K562 (cell line): ENCODE measurements around the gene GAP43. TPM values are rescaled to one million over a fixed set of nuclear protein-coding genes. Genes with fewer than 3 reads are reported as not detected.

Experiments used
- ATAC-seq: fragments of 200-7000 bp; cut with Tn5 transposase; 3 replicates; pipeline ENCODE4 v1.9.1; 2020; ENCODE audit warnings: moderate library complexity
- BruUV-seq: library from RNA; stranded (reverse); fragments of 400-500 nt; replicated peaks from 2 replicates; lab custom pipeline; 2021; lab: Mats Ljungman, UMichigan
- CTCF ChIA-PET: fragments of 300-600 bp; formaldehyde crosslinking; extraction: SDS; loops from one replicate; lab custom pipeline; 2021; ENCODE audit warnings: low intra/inter-chr PET ratio; lab: Yijun Ruan, JAX
- POLR2A ChIA-PET: fragments of 300-600, 350-650 bp; sonication (Branson Sonifier 250); formaldehyde crosslinking; extraction: SDS; loops from one replicate; lab custom pipeline; 2021; ENCODE audit warnings: antibody characterized with exemption, inconsistent platforms; lab: Yijun Ruan, JAX
- DNase-seq, 4 experiments: peaks; one replicate each; pipeline versions ENCODE4 v3.0.0 to v3.0.0-alpha.2; 2011 to 2018; ENCODE audit warnings: low spot score in 3 of 4, mixed read lengths in 3 of 4; ENCODE audit errors: extremely low read depth in 1 of 4
- FAIRE-seq: peaks from 2 replicates; lab custom pipeline; 2011; peaks lifted over from hg19 to GRCh38; lab: Jason Lieb, UNC
- H2AFZ ChIP-seq: 2 replicates; pipeline ENCODE4 v1.6.0; 2011; ENCODE audit warnings: low read depth, low read length, control low read depth, inconsistent platforms
- H3K27ac ChIP-seq: fragments of 200-600 bp; 3 replicates; pipeline ENCODE4 v1.8.0; 2011; ENCODE audit warnings: low read depth, mild to moderate bottlenecking, control low read depth, inconsistent platforms, low read length, moderate library complexity, mixed read lengths; ENCODE audit errors: extremely low read depth
- H3K27me3 ChIP-seq, 2 experiments: fragments of 300-600 bp in 1 of 2; 2 replicates in 1 of 2; 3 replicates in 1 of 2; pipeline versions ENCODE4 v1.6.0 to v1.8.0; 2011; ENCODE audit warnings: inconsistent platforms in 2 of 2, low read length in 2 of 2, mild to moderate bottlenecking in 1 of 2, mixed read lengths in 1 of 2, moderate library complexity in 1 of 2; ENCODE audit not compliant: control insufficient read depth in 2 of 2, insufficient read depth in 2 of 2
- H3K36me3 ChIP-seq: fragments of 300-600 bp; 3 replicates; pipeline ENCODE4 v1.8.0; 2011; ENCODE audit warnings: mild to moderate bottlenecking, low read length, inconsistent platforms; ENCODE audit not compliant: control insufficient read depth, insufficient read depth
- H3K4me1 ChIP-seq, 2 experiments: fragments of 200-600 bp in 1 of 2; replicated peaks in 1 of 2; 2 replicates in 1 of 2; 3 replicates in 1 of 2; pipeline versions ENCODE4 v1.5.1 to v1.8.0; 2011; ENCODE audit warnings: inconsistent platforms in 2 of 2, low read length in 2 of 2, mild to moderate bottlenecking in 1 of 2, mixed read lengths in 1 of 2, moderate library complexity in 1 of 2; ENCODE audit not compliant: control insufficient read depth in 2 of 2, insufficient read depth in 2 of 2
- H3K4me2 ChIP-seq: 2 replicates; pipeline ENCODE4 v1.6.1; 2011; ENCODE audit warnings: low read length, control low read depth, inconsistent platforms, mixed read lengths; ENCODE audit not compliant: insufficient read depth
- H3K4me3 ChIP-seq: fragments of 200-600 bp; sonication (generic), shearing (Covaris generic); 2 replicates; pipeline ENCODE4 v1.5.1; 2016; ENCODE audit warnings: control low read depth, inconsistent platforms
- H3K79me2 ChIP-seq: fragments of 200-600 bp; 3 replicates; pipeline ENCODE4 v1.8.0; 2011; ENCODE audit warnings: low read length, inconsistent platforms; ENCODE audit not compliant: control insufficient read depth, insufficient read depth
- H3K9ac ChIP-seq, 2 experiments: 2 replicates each; pipeline versions ENCODE4 v1.6.0 to v1.6.1; 2011; ENCODE audit warnings: low read depth in 2 of 2, low read length in 2 of 2, control low read depth in 1 of 2, inconsistent platforms in 1 of 2, mild to moderate bottlenecking in 1 of 2, mixed read lengths in 1 of 2; ENCODE audit not compliant: insufficient read depth in 1 of 2
- H3K9me1 ChIP-seq: one replicate; pipeline ENCODE4 v1.6.0; 2011; ENCODE audit warnings: inconsistent platforms, mild to moderate bottlenecking, low read length, moderate library complexity; ENCODE audit not compliant: control insufficient read depth, insufficient read depth
- H3K9me3 ChIP-seq: replicated peaks from 2 replicates; pipeline ENCODE4 v1.5.1; 2011; ENCODE audit warnings: low read depth, low read length, inconsistent platforms; ENCODE audit not compliant: control insufficient read depth, insufficient read depth
- H4K20me1 ChIP-seq: replicated peaks from 2 replicates; pipeline ENCODE4 v1.6.1; 2011; ENCODE audit warnings: low read length, inconsistent platforms, mixed read lengths; ENCODE audit not compliant: control insufficient read depth, insufficient read depth
- GABPA ChIP-seq: fragments of 200-800 bp; sonication (Bioruptor generic); conservative IDR thresholded peaks from 2 replicates; pipeline ENCODE4 v1.6.1; 2016; ENCODE audit warnings: low read depth, missing genetic modification characterization, missing compliant biosample characterization
- HINFP ChIP-seq: fragments of 450-650 bp; conservative IDR thresholded peaks from 2 replicates; pipeline ENCODE4 v1.6.1; 2016; ENCODE audit warnings: missing genetic modification characterization, low read depth, mild to moderate bottlenecking, control low read depth, missing compliant biosample characterization
- PRPF4 ChIP-seq: fragments of 200-400 bp; formaldehyde crosslinking; IDR thresholded peaks from one replicate; pipeline ENCODE4 v1.6.1; 2017; ENCODE audit warnings: low read length, low read depth, mild to moderate bottlenecking; ENCODE audit not compliant: insufficient read depth, poor library complexity, severe bottlenecking
- RFX5 ChIP-seq: IDR thresholded peaks from 2 replicates; pipeline ENCODE4 v1.6.1; 2011; ENCODE audit warnings: low read depth, mild to moderate bottlenecking, improper control_type of control experiment, low read length
- ZNF121 ChIP-seq: sonication (generic); formaldehyde crosslinking; conservative IDR thresholded peaks from 2 replicates; pipeline ENCODE4 v1.8.0; 2022; ENCODE audit warnings: missing genetic modification reagents
- ZNF584 ChIP-seq: fragments of 200-800 bp; sonication (Bioruptor generic); IDR thresholded peaks from 2 replicates; pipeline ENCODE4 v1.6.1; 2016; ENCODE audit warnings: low read depth, mild to moderate bottlenecking, missing genetic modification characterization, missing compliant biosample characterization
- WGBS: fragments of 100-300 bp; shearing (Covaris generic); methylation state at CpG from one replicate; pipeline ENCODE4 v1.1.6; 2016; ENCODE audit warnings: low coverage, mixed read lengths; ENCODE audit not compliant: insufficient coverage; ENCODE audit errors: missing lambda C conversion rate; 5-methylcytosine and 5-hydroxymethylcytosine counted together
- in situ Hi-C: fragments of 300-500 bp; cut with MboI; formaldehyde crosslinking; loops from 4 replicates; pipeline ENCODE4 v1.15.0; 2018; ENCODE audit warnings: inconsistent platforms, mixed read lengths
- intact Hi-C: fragments of 100-400 bp; cut with micrococcal nuclease; formaldehyde crosslinking; loops from 2 replicates; pipeline ENCODE4 v1.14.2; 2022
- polyA plus RNA-seq, 8 experiments: library from polyadenylated mRNA; depleted of rRNA in 4 of 8; stranded (reverse) in 5 of 8; unstranded in 3 of 8; fragments of >200 nt; fragmentation: Nextera tagmentation in 2 of 8; fragmentation: Illumina TruSeq in 1 of 8; extraction: Ambion mirVana in 2 of 8; extraction: Trizol in 1 of 8; gene quantifications; 2 replicates each; pipeline versions ENCODE4 v1.2.1 to v1.2.3, GENCODE V29; 2011 to 2014; ENCODE audit warnings: inconsistent platforms in 1 of 8, missing spikeins in 1 of 8
- total RNA-seq, 7 experiments: library from RNA; depleted of rRNA in 6 of 7; stranded (reverse); fragments of >200 nt in 6 of 7; fragmentation: Illumina TruSeq in 2 of 7; extraction: Trizol in 2 of 7; gene quantifications; 2 replicates each; pipeline versions ENCODE4 v1.2.1 to v1.2.3, GENCODE V29; 2011 to 2021; ENCODE audit warnings: low replicate concordance in 1 of 7

GAP43 gene
- total and polyA plus RNA-seq, 9 of the 15 experiments (the other 6 are each of a cell fraction or from before 2014, with no cell fraction given) = 0.04 to 0.11 (median 0.09) TPM; not detected in 6

- CTCF ChIA-PET = no interaction called here
- H3K79me2 ChIP-seq = no peaks in the 10 kb centered on the region
- intact Hi-C loops (loop anchor here (10.0 kb wide), 1 partner anchor 70 kb away; no protein-coding TSS in a partner anchor), in situ Hi-C loops (no loop called here)
- H3K9me3 ChIP-seq = no peaks in the 10 kb centered on the region
- no peaks in the 10 kb centered on the region for H3K9me1 ChIP-seq
- no peak overlapping the region for H3K4me2 ChIP-seq
- no peak overlapping the region for H3K9ac ChIP-seq
- no peak overlapping the region for H2AFZ ChIP-seq
- no peak for DNase-seq
- H3K4me1 ChIP-seq = no peaks in the 10 kb centered on the region
- ATAC-seq = no peak
- H3K4me3 ChIP-seq = no peak overlapping the region
- 2% methylated on average over 4 of the region's 5 CpGs for WGBS
- no peaks in the 10 kb centered on the region for H3K36me3 ChIP-seq
- POLR2A ChIA-PET = no interaction called here
- no peak overlapping the region for H3K27ac ChIP-seq
- BruUV-seq = no TSS peak
- H3K27me3 ChIP-seq = no peaks in the 10 kb centered on the region; a peak in 1 of 5 replicates
- TF ChIP-seq ZNF121 = no peak
- TF ChIP-seq RFX5 = no peak
- no peak for TF ChIP-seq HINFP (tag)
- TF ChIP-seq GABPA = no peak
- TF ChIP-seq PRPF4 = no peak
- TF ChIP-seq ZNF584 (CRISPR knock-in tag) = no peak
- FAIRE-seq = no peak
- no peaks in the 10 kb centered on the region for H4K20me1 ChIP-seq
Measured at GRCh38 chr3:115624901-115625300, 1.6 kb downstream of the GAP43 start.
